HepG2 (cell line): ENCODE measurements around the gene KIR3DL3. TPM values are rescaled to one million over a fixed set of nuclear protein-coding genes. Genes with fewer than 3 reads are reported as not detected.

ENCODE experiments used
- BCL6 ChIP-seq: IDR thresholded peaks from 2 replicates; pipeline ENCODE4 v1.6.1; 2016; ENCODE audit warnings: missing genetic modification reagents, missing compliant biosample characterization
- EZH2 ChIP-seq: conservative IDR thresholded peaks from 2 replicates; pipeline ENCODE4 v1.6.1; 2012; ENCODE audit warnings: mild to moderate bottlenecking, low read depth, low read length, moderate library complexity
- FOSL1 ChIP-seq: sonication (generic); formaldehyde crosslinking; IDR thresholded peaks from 2 replicates; pipeline ENCODE4 v1.9.0; 2021; ENCODE audit warnings: missing genetic modification reagents, borderline replicate concordance
- GPN1 ChIP-seq: sonication (generic); formaldehyde crosslinking; IDR thresholded peaks from 2 replicates; pipeline ENCODE4 v1.5.1; 2020; ENCODE audit warnings: missing genetic modification reagents, borderline replicate concordance
- KAT7 ChIP-seq: IDR thresholded peaks from 2 replicates; pipeline ENCODE4 v1.6.1; 2018; ENCODE audit warnings: borderline replicate concordance, missing compliant biosample characterization
- MLLT10 ChIP-seq: sonication (generic); formaldehyde crosslinking; IDR thresholded peaks from 2 replicates; pipeline ENCODE4 v1.4.0; 2020; ENCODE audit warnings: missing genetic modification reagents
- MTA1 ChIP-seq: sonication (generic); formaldehyde crosslinking; IDR thresholded peaks from 2 replicates; pipeline ENCODE4 v1.4.0; 2020; ENCODE audit warnings: missing genetic modification reagents, mild to moderate bottlenecking, borderline replicate concordance
- NCOA2 ChIP-seq: sonication (generic); formaldehyde crosslinking; IDR thresholded peaks from 2 replicates; pipeline ENCODE4 v1.8.0; 2022; ENCODE audit warnings: inconsistent platforms
- PHB2 ChIP-seq: fragments of 450-650 bp; IDR thresholded peaks from 2 replicates; pipeline ENCODE4 v1.6.1; 2018; ENCODE audit not compliant: partially characterized antibody
- RAD21 ChIP-seq: fragments of 450-650 bp; formaldehyde crosslinking; IDR thresholded peaks from 2 replicates; pipeline ENCODE4 v1.5.0; 2020; ENCODE audit warnings: mild to moderate bottlenecking
- RXRB ChIP-seq: IDR thresholded peaks from 2 replicates; pipeline ENCODE4 v1.6.1; 2016; ENCODE audit warnings: borderline replicate concordance, missing genetic modification reagents, missing compliant biosample characterization
- SATB2 ChIP-seq: sonication (generic); formaldehyde crosslinking; IDR thresholded peaks from 2 replicates; pipeline ENCODE4 v1.5.0; 2020; ENCODE audit warnings: missing genetic modification reagents
- TAF1 ChIP-seq: sonication (generic); formaldehyde crosslinking; IDR thresholded peaks from 2 replicates; pipeline ENCODE4 v1.4.0; 2020; ENCODE audit warnings: missing genetic modification reagents
- YY1 ChIP-seq: IDR thresholded peaks from 2 replicates; pipeline ENCODE4 v1.6.1; 2011; ENCODE audit warnings: low read length, low read depth, moderate library complexity, mild to moderate bottlenecking; ENCODE audit not compliant: insufficient read depth, insufficient replicate concordance
- ZFP36 ChIP-seq: fragments of 150-350 bp; IDR thresholded peaks from 2 replicates; pipeline ENCODE4 v1.6.1; 2018; ENCODE audit warnings: borderline replicate concordance, low read length, low read depth; ENCODE audit not compliant: partially characterized antibody
- ZFP36L1 ChIP-seq: sonication (generic); formaldehyde crosslinking; IDR thresholded peaks from 2 replicates; pipeline ENCODE4 v1.8.0; 2022; ENCODE audit warnings: mild to moderate bottlenecking, missing genetic modification reagents, moderate library complexity
- ZNF234 ChIP-seq: sonication (generic); formaldehyde crosslinking; conservative IDR thresholded peaks from 2 replicates; pipeline ENCODE4 v1.5.1; 2020; ENCODE audit warnings: mild to moderate bottlenecking, missing genetic modification reagents
- ZNF335 ChIP-seq: sonication (generic); formaldehyde crosslinking; IDR thresholded peaks from 2 replicates; pipeline ENCODE4 v1.4.0; 2020; ENCODE audit warnings: missing genetic modification reagents
- ZNF430 ChIP-seq: sonication (generic); formaldehyde crosslinking; IDR thresholded peaks from 2 replicates; pipeline ENCODE4 v1.9.0; 2021; ENCODE audit warnings: mild to moderate bottlenecking, missing genetic modification reagents
- ZNF446 ChIP-seq: sonication (generic); formaldehyde crosslinking; IDR thresholded peaks from 2 replicates; pipeline ENCODE4 v1.5.0; 2020; ENCODE audit warnings: mild to moderate bottlenecking, missing genetic modification reagents
- ZNF549 ChIP-seq: sonication (generic); formaldehyde crosslinking; IDR thresholded peaks from 2 replicates; pipeline ENCODE4 v1.5.0; 2020; ENCODE audit warnings: missing genetic modification reagents
- ZNF7 ChIP-seq: IDR thresholded peaks from 2 replicates; pipeline ENCODE4 v1.6.1; 2016; ENCODE audit warnings: missing biosample characterization, missing genetic modification reagents
- ZNF761 ChIP-seq: sonication (generic); formaldehyde crosslinking; conservative IDR thresholded peaks from 2 replicates; pipeline ENCODE4 v1.4.0; 2020; ENCODE audit warnings: mild to moderate bottlenecking, missing genetic modification reagents
- polyA plus RNA-seq, 8 experiments: library from polyadenylated mRNA; depleted of rRNA in 3 of 8; stranded (reverse) in 7 of 8; unstranded in 1 of 8; fragments of >200 nt; fragmentation: Illumina TruSeq in 4 of 8; extraction: Trizol in 4 of 8; gene quantifications; 2 replicates each; pipeline versions ENCODE4 v1.2.1 to v1.2.3, GENCODE V29; 2011 to 2016; ENCODE audit warnings: low read depth in 4 of 8, missing spikeins in 1 of 8, mixed read lengths in 1 of 8; ENCODE audit not compliant: insufficient read depth in 1 of 8
- total RNA-seq, 5 experiments: library from RNA; depleted of rRNA; stranded (reverse); fragments of >200 nt; fragmentation: Illumina TruSeq; extraction: Trizol; gene quantifications; 2 replicates each; pipeline ENCODE4 v1.2.3, GENCODE V29; 2016; ENCODE audit warnings: low read depth in 1 of 5
- TF ChIP-seq, protein P1 (sequence below): IDR thresholded peaks from 2 replicates; pipeline ENCODE4 v1.6.1; 2016; ENCODE audit warnings: low read depth, control low read depth
- TF ChIP-seq, protein P2 (sequence below), 2 experiments: sonication (generic) in 1 of 2; formaldehyde crosslinking in 1 of 2; IDR thresholded peaks; 2 replicates each; pipeline versions ENCODE4 v1.4.0 to v1.6.1; 2018 to 2020; ENCODE audit warnings: missing genetic modification reagents in 2 of 2, borderline replicate concordance in 1 of 2, low read depth in 1 of 2, mild to moderate bottlenecking in 1 of 2, missing biosample characterization in 1 of 2
- TF ChIP-seq, protein P3 (sequence below): conservative IDR thresholded peaks from 2 replicates; pipeline ENCODE4 v1.6.1; 2018; ENCODE audit warnings: missing genetic modification reagents
- TF ChIP-seq, protein P4 (sequence below): sonication (generic); formaldehyde crosslinking; IDR thresholded peaks from 2 replicates; pipeline ENCODE4 v1.8.1; 2023; ENCODE audit warnings: missing genetic modification reagents, mild to moderate bottlenecking, borderline replicate concordance
- TF ChIP-seq, protein P5 (sequence below): sonication (generic); formaldehyde crosslinking; IDR thresholded peaks from 2 replicates; pipeline ENCODE4 v1.5.0; 2020; ENCODE audit warnings: mild to moderate bottlenecking, low read depth, missing genetic modification reagents, borderline replicate concordance

KIR3DL3 gene
- total and polyA plus RNA-seq, 2 of the 13 experiments (the other 11 are each of a cell fraction or from before 2014, with no cell fraction given), result not detected

DNA sequence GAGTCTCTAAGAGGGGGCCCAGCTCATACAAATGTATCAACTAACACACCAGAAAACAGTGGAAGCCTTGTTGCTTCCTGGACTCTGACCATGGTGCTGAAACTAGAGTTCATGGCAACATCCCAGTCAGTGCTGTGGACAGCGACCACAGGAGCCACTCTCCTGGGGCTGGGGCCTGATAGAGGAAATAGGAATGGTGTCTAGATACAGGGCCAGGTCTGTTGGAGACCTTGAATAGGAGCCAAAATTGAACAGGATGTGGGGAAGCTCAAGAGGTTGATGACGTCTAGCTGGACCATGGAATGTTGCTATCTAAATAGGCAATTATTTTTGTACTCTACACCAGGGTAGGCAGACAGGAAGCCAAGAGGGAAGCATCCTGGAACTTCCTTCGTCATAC lies 39.7 kb upstream of the KIR3DL3 start (continued):
- TF ChIP-seq, protein P1, sequence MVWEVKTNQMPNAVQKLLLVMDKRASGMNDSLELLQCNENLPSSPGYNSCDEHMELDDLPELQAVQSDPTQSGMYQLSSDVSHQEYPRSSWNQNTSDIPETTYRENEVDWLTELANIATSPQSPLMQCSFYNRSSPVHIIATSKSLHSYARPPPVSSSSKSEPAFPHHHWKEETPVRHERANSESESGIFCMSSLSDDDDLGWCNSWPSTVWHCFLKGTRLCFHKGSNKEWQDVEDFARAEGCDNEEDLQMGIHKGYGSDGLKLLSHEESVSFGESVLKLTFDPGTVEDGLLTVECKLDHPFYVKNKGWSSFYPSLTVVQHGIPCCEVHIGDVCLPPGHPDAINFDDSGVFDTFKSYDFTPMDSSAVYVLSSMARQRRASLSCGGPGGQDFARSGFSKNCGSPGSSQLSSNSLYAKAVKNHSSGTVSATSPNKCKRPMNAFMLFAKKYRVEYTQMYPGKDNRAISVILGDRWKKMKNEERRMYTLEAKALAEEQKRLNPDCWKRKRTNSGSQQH, result peak; percentile 87
- TF ChIP-seq MLLT10 (no peak), TAF1 (CRISPR knock-in tag) (no peak), MTA1 (CRISPR knock-in tag) (no peak), KAT7 (CRISPR knock-in tag) (no peak), ZFP36L1 (CRISPR knock-in tag) (no peak), FOSL1 (CRISPR knock-in tag) (no peak), NCOA2 (CRISPR knock-in tag) (peak; percentile 28; the same call in 1 of the 2 replicates), ZNF7 (CRISPR knock-in tag) (0 out of 2 replicates have a peak, but pooled peaks have one; percentile 4), GPN1 (no peak; the same call in 1 of the 2 replicates), ZNF234 (no peak), RAD21 (no peak), RXRB (CRISPR knock-in tag) (peak; percentile 53; the same call in 1 of the 2 replicates), EZH2 (no peak), ZNF761 (CRISPR knock-in tag) (no peak), PHB2 (no peak), ZFP36 (no peak), ZNF549 (no peak), SATB2 (0 out of 2 replicates have a peak, but pooled peaks have one; percentile 41), ZNF335 (CRISPR knock-in tag) (no peak), BCL6 (0 out of 2 replicates have a peak, but pooled peaks have one; percentile 22), ZNF430 (peak; percentile 57; the same call in 1 of the 2 replicates), ZNF446 (CRISPR knock-in tag) (peak; percentile 35; the same call in 1 of the 2 replicates), YY1 (no peak)
- TF ChIP-seq, protein P2, sequence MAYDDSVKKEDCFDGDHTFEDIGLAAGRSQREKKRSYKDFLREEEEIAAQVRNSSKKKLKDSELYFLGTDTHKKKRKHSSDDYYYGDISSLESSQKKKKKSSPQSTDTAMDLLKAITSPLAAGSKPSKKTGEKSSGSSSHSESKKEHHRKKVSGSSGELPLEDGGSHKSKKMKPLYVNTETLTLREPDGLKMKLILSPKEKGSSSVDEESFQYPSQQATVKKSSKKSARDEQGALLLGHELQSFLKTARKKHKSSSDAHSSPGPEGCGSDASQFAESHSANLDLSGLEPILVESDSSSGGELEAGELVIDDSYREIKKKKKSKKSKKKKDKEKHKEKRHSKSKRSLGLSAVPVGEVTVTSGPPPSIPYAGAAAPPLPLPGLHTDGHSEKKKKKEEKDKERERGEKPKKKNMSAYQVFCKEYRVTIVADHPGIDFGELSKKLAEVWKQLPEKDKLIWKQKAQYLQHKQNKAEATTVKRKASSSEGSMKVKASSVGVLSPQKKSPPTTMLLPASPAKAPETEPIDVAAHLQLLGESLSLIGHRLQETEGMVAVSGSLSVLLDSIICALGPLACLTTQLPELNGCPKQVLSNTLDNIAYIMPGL (CRISPR knock-in tag; IDR thresholded peaks at IDR 0.05; ENCODE audit: borderline replicate concordance in 1 of 2, low read depth in 1 of 2), result no peak
- TF ChIP-seq, protein P3, sequence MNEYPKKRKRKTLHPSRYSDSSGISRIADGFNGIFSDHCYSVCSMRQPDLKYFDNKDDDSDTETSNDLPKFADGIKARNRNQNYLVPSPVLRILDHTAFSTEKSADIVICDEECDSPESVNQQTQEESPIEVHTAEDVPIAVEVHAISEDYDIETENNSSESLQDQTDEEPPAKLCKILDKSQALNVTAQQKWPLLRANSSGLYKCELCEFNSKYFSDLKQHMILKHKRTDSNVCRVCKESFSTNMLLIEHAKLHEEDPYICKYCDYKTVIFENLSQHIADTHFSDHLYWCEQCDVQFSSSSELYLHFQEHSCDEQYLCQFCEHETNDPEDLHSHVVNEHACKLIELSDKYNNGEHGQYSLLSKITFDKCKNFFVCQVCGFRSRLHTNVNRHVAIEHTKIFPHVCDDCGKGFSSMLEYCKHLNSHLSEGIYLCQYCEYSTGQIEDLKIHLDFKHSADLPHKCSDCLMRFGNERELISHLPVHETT (CRISPR knock-in tag), result 0 out of 2 replicates have a peak, but pooled peaks have one; percentile 53
- TF ChIP-seq, protein P4, sequence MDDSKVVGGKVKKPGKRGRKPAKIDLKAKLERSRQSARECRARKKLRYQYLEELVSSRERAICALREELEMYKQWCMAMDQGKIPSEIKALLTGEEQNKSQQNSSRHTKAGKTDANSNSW (CRISPR knock-in tag), result no peak
- TF ChIP-seq, protein P5, sequence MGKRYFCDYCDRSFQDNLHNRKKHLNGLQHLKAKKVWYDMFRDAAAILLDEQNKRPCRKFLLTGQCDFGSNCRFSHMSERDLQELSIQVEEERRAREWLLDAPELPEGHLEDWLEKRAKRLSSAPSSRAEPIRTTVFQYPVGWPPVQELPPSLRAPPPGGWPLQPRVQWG (CRISPR knock-in tag), result no peak
